ENCODE results near the gene SET. TPM values are rescaled to one million over a fixed set of nuclear protein-coding genes. Genes with fewer than 3 reads are reported as not detected.

SET gene
- total RNA-seq, 1 experiment from 2014 or later, result 738 TPM

DNA sequence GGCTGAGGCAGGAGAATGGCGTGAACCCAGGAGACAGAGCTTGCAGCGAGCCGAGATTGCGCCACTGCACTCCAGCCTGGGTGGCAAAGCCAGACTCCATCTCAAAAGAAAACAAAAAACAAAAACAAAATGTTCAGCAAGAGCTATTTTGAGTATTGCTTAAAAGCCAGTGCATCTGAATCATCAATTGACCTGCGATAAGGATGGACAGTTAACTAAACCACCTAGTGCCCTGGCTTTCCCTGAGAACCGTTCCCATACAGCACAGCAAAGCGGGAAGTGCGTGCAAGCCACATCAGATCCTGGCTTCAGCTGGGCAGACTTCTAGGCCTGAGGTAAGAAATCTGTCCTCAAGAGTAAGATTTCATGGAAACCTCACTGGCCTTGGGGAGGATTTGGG is 35.1 kb upstream of the SET start:
- DNase-seq, result no peak
- Histone ChIP-seq H3F3A (ENCODE audit: insufficient read depth, low read depth) (peaks cover 18% of the 10 kb centered on the region), H3K27ac (no peak overlapping the region), H3K9me3 (ENCODE audit: insufficient read depth, low read depth) (no peaks in the 10 kb centered on the region), H3K27me3 (ENCODE audit: insufficient read depth, low read depth) (no peaks in the 10 kb centered on the region), H3K4me2 (no peak overlapping the region), H3K4me3 (no peak overlapping the region), H3K36me3 (ENCODE audit: low read depth) (no peaks in the 10 kb centered on the region), H3K79me2 (ENCODE audit: low read depth) (peaks cover 28% of the 10 kb centered on the region), H2AFZ (no peak overlapping the region), H3K9me2 (ENCODE audit: insufficient read depth) (no peaks in the 10 kb centered on the region), H4K20me1 (ENCODE audit: insufficient read depth) (no peaks in the 10 kb centered on the region), H3K4me1 (replicated peaks; ENCODE audit: insufficient read depth) (peaks cover 8% of the 10 kb centered on the region; the same call in 1 of the 2 replicates)
- BruUV-seq (replicated peaks), result no TSS peak
- ChIA-PET POLR2A (ENCODE audit: unreplicated experiment) (no interaction called here), CTCF (no interaction called here)
- intact Hi-C loops (cut with micrococcal nuclease; ENCODE audit: unreplicated experiment), result no loop called here
- TF ChIP-seq EZH2 (IDR thresholded peaks at IDR 0.05; ENCODE audit: low read depth), result no peak
- TF ChIP-seq, protein P1, sequence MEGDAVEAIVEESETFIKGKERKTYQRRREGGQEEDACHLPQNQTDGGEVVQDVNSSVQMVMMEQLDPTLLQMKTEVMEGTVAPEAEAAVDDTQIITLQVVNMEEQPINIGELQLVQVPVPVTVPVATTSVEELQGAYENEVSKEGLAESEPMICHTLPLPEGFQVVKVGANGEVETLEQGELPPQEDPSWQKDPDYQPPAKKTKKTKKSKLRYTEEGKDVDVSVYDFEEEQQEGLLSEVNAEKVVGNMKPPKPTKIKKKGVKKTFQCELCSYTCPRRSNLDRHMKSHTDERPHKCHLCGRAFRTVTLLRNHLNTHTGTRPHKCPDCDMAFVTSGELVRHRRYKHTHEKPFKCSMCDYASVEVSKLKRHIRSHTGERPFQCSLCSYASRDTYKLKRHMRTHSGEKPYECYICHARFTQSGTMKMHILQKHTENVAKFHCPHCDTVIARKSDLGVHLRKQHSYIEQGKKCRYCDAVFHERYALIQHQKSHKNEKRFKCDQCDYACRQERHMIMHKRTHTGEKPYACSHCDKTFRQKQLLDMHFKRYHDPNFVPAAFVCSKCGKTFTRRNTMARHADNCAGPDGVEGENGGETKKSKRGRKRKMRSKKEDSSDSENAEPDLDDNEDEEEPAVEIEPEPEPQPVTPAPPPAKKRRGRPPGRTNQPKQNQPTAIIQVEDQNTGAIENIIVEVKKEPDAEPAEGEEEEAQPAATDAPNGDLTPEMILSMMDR (conservative IDR thresholded peaks at IDR 0.05), result no peak

DNA sequence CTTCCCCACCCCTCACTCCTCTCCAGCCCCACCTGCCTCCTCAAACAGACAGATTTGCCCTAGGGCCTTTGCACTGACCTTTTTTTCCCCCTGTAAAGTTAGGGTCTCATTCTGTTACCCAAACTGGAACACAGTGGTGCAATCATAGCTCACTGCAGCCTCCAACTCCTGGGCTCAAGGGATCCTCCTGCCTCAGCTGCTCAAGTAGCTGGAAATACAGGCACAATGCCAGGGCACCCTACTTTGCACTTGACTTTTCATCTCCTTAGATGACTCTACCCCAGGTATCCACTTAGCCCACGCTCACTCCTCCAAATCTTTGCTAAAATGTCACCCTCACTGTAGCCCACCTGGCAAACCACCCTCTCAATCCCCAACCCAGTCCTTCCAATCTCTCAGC is 34.5 kb upstream of the SET start:
- intact Hi-C loops (cut with micrococcal nuclease; ENCODE audit: unreplicated experiment), result no loop called here
- no TSS peak for BruUV-seq (replicated peaks)
- no peak overlapping the region for H3K4me3 ChIP-seq
- no peaks in the 10 kb centered on the region for H3K9me2 ChIP-seq (ENCODE audit: insufficient read depth)
- H2AFZ ChIP-seq, result no peak overlapping the region
- no peaks in the 10 kb centered on the region for H3K9me3 ChIP-seq (ENCODE audit: insufficient read depth, low read depth)
- no peaks in the 10 kb centered on the region for H4K20me1 ChIP-seq (ENCODE audit: insufficient read depth)
- H3K79me2 ChIP-seq (ENCODE audit: low read depth), result peaks cover 25% of the 10 kb centered on the region
- TF ChIP-seq, protein P1 (conservative IDR thresholded peaks at IDR 0.05), result no peak
- TF ChIP-seq EZH2 (IDR thresholded peaks at IDR 0.05; ENCODE audit: low read depth), result no peak
- H3K27ac ChIP-seq, result no peak overlapping the region
- no peaks in the 10 kb centered on the region for H3K36me3 ChIP-seq (ENCODE audit: low read depth)
- peaks cover 16% of the 10 kb centered on the region for H3F3A ChIP-seq (ENCODE audit: insufficient read depth, low read depth)
- no peaks in the 10 kb centered on the region for H3K27me3 ChIP-seq (ENCODE audit: insufficient read depth, low read depth)
- H3K4me1 ChIP-seq (replicated peaks; ENCODE audit: insufficient read depth), result peaks cover 8% of the 10 kb centered on the region; the same call in 1 of the 2 replicates
- ChIA-PET CTCF (interaction anchor here (0.7 kb wide), 1 partner anchor 125 kb away, joined by 7 read pairs; no protein-coding TSS in a partner anchor), POLR2A (ENCODE audit: unreplicated experiment) (interaction anchor here (0.6 kb wide), 1 partner anchor 44 kb away, joined by 3 read pairs; no protein-coding TSS in a partner anchor)
- no peak for DNase-seq
- H3K4me2 ChIP-seq, result peak overlapping the region; percentile 46

DNA sequence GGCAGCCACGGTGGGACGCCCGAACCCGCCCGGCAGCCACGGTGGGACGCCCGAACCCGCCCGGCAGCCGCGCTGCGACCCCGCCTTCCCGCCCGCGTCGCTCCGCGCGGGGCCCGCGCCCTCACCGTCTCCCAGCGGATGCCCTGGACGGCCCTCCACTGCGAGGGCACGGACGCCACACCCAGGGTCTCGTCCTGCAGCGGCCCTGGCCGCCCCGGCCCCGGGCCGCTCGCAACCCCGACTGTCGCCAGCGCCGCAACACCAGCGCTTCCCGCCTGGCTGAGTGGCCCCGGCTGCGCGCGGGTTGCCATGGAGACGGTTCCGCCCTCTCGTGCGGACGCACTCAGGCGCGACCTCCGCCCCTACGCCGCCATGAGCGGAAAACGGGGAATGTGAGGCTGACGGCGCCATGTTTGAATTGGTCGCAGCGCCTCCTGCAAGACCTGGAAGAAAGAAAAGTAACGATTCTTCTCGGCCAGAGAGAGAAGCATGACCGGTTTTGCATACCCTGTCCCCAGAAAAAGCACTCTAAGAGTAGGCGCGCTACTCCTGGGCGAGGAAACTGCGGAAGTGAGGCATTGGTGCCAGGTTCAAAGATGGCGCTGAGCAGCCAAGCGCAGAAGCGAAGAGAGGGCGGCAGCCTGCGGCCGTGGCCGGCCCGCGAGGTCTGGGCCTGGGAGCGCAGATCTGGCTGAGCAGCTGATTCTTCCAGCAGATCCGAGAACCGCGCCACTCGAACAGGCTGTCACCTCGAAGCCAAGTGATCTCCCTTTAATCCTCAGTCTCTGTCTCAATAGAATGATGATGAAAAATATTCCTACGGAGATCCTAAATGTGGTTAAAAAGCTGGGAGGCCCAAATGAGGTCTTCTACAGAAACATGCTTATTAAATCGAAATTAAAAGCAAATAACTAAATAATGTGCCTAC is 32.3 kb upstream of the SET start, which contains the start of gene DYNC2I2:
Gene DYNC2I2 (minus strand): TSS at position 432 of the 928 bp plus-strand sequence. CDS start 121 bp downstream, at position 311.
- Histone ChIP-seq H3K4me1 (replicated peaks; ENCODE audit: insufficient read depth) (peaks cover 8% of the 10 kb centered on the region; the same call in 1 of the 2 replicates), H3K27ac (peak within 1 kb of the TSS; percentile 98), H3K9me3 (ENCODE audit: insufficient read depth, low read depth) (no peaks in the 10 kb centered on the region), H3K27me3 (ENCODE audit: insufficient read depth, low read depth) (no peaks in the 10 kb centered on the region), H3K9me2 (ENCODE audit: insufficient read depth) (no peaks in the 10 kb centered on the region), H3K4me3 (peak within 1 kb of the TSS; percentile 99), H3K79me2 (ENCODE audit: low read depth) (peaks cover 25% of the 10 kb centered on the region), H3F3A (ENCODE audit: insufficient read depth, low read depth) (peaks cover 16% of the 10 kb centered on the region), H3K4me2 (peak within 1 kb of the TSS; percentile 79), H4K20me1 (ENCODE audit: insufficient read depth) (no peaks in the 10 kb centered on the region), H2AFZ (peak within 1 kb of the TSS; percentile 90), H3K36me3 (ENCODE audit: low read depth) (no peaks in the 10 kb centered on the region)
- intact Hi-C loops (cut with micrococcal nuclease; ENCODE audit: unreplicated experiment), result loop anchor here (1.0 to 2.0 kb wide), 4 partner anchors 20 to 68 kb away; partner anchors contain the start of genes SET and ZDHHC12
- no TSS peak for BruUV-seq (replicated peaks)
- TF ChIP-seq, protein P1 (conservative IDR thresholded peaks at IDR 0.05), result no peak
- TF ChIP-seq EZH2 (IDR thresholded peaks at IDR 0.05; ENCODE audit: low read depth), result no peak
- POLR2A ChIA-PET (ENCODE audit: unreplicated experiment), result no interaction called here
- peak; percentile 80 to 97 for DNase-seq
- CTCF ChIA-PET, result interaction anchor here (0.6 to 0.7 kb wide), 2 partner anchors 31 to 236 kb away, joined by 3 to 7 read pairs; partner anchors contain the start of gene CERCAM

Measured in PC-9 (cell line).